SK-MEL-5 (cell line): ENCODE measurements around the gene IPO8. TPM values are rescaled to one million over a fixed set of nuclear protein-coding genes. Genes with fewer than 3 reads are reported as not detected.

Experiments used
- DNase-seq: peaks from one replicate; pipeline ENCODE4 v3.0.0-alpha.2; 2016; ENCODE audit warnings: low read depth, low spot score
- in situ Hi-C: cut with HindIII; loops from 2 replicates; pipeline ENCODE4 v1.10.0; 2016; ENCODE audit warnings: low sequenced_read_pairs, high pct_unique_total_duplicates, low pct_unique_long_range_greater_than_20kb
- total RNA-seq: library from RNA; depleted of rRNA; stranded (reverse); fragments of >200 nt; shearing (Covaris generic); gene quantifications from 2 replicates; pipeline ENCODE4 v1.2.3, GENCODE V29; 2014

Gene IPO8
- total RNA-seq, 1 experiment from 2014 or later, result 32.9 TPM

- DNase-seq, result peak; percentile 48
- in situ Hi-C loops, result no loop called here
These were observed 1.1 kb downstream of the IPO8 start for GRCh38 chr12:30694412-30695198.

GRCh38 chr12:30692470-30692869 lies 3.2 kb downstream of the IPO8 start:
- in situ Hi-C loops, result no loop called here
- DNase-seq, result no peak

- DNase-seq, result no peak
- in situ Hi-C loops, result no loop called here
These were observed 4.4 kb downstream of the IPO8 start for GRCh38 chr12:30691122-30691879.

- in situ Hi-C loops, result no loop called here
- DNase-seq, result no peak
These were observed 8.2 kb downstream of the IPO8 start for GRCh38 chr12:30687265-30687986.

- DNase-seq, result no peak
These were observed 16.4 kb downstream of the IPO8 start for GRCh38 chr12:30679241-30679640.

GRCh38 chr12:30678221-30678620 lies 17.4 kb downstream of the IPO8 start:
- in situ Hi-C loops, result no loop called here
- no peak for DNase-seq

More at GRCh38 chr12:30679241-30679640, 16.4 kb downstream of the IPO8 start:
- in situ Hi-C loops, result no loop called here

- no peak for DNase-seq
- in situ Hi-C loops, result no loop called here
These were observed 34.5 kb downstream of the IPO8 start for GRCh38 chr12:30661210-30661609.

GRCh38 chr12:30652034-30652696 lies 43.5 kb downstream of the IPO8 start:
- in situ Hi-C loops, result no loop called here

GRCh38 chr12:30646821-30647220 lies 48.8 kb downstream of the IPO8 start:
- no peak for DNase-seq
- in situ Hi-C loops, result no loop called here

More at GRCh38 chr12:30652034-30652696, 43.5 kb downstream of the IPO8 start:
- no peak for DNase-seq

- in situ Hi-C loops, result no loop called here
- no peak for DNase-seq
These were observed 52.3 kb downstream of the IPO8 start for GRCh38 chr12:30643366-30643765.

GRCh38 chr12:30640392-30640791 lies 55.3 kb downstream of the IPO8 start:
- DNase-seq, result no peak
- in situ Hi-C loops, result no loop called here

GRCh38 chr12:30635385-30635784 lies 60.3 kb downstream of the IPO8 start:
- DNase-seq, result no peak
- in situ Hi-C loops, result no loop called here

- DNase-seq, result no peak
- in situ Hi-C loops, result no loop called here
These were observed 63.9 kb downstream of the IPO8 start for GRCh38 chr12:30631740-30632139.

- in situ Hi-C loops, result no loop called here
These were observed 64.7 kb downstream of the IPO8 start for GRCh38 chr12:30630979-30631285.

GRCh38 chr12:30630076-30630978 lies 65.3 kb downstream of the IPO8 start:
- peak; percentile 50 for DNase-seq
- in situ Hi-C loops, result no loop called here

More at GRCh38 chr12:30630979-30631285, 64.7 kb downstream of the IPO8 start:
- DNase-seq, result no peak

GRCh38 chr12:30626847-30627246 lies 68.8 kb downstream of the IPO8 start:
- in situ Hi-C loops, result no loop called here
- no peak for DNase-seq

- in situ Hi-C loops, result no loop called here
These were observed 71.7 kb downstream of the IPO8 start for GRCh38 chr12:30624009-30624408.

More at GRCh38 chr12:30624009-30624408, 71.7 kb downstream of the IPO8 start:
- no peak for DNase-seq
